ENCODE results near the gene FUCA2.

- no peak for TF ChIP-seq EZH2 (IDR thresholded peaks at IDR 0.05; ENCODE audit: borderline replicate concordance, low read depth, low read length, severe bottlenecking)
- TF ChIP-seq CTCF (IDR thresholded peaks at IDR 0.05; ENCODE audit: borderline replicate concordance, extremely low read depth, low read length, poor library complexity, severe bottlenecking) = no peak
Measured at GRCh38 chr6:143553337-143553736, 41.8 kb upstream of the FUCA2 start.
